ENCODE data around the gene ASB18.
"Not testable (repeated sequence)": the region's sequence is repeated elsewhere in the genome, so short reads cannot be mapped to it uniquely, and the experiment has no call there.

- TF ChIP-seq ZNF501 (CRISPR knock-in tag; IDR thresholded peaks at IDR 0.05); LCORL (IDR thresholded peaks at IDR 0.05); LCORL (CRISPR knock-in tag; IDR thresholded peaks at IDR 0.05); ZBTB33 (CRISPR knock-in tag; IDR thresholded peaks at IDR 0.05); ZBTB34 (CRISPR knock-in tag; IDR thresholded peaks at IDR 0.05); CTCF (CRISPR knock-in tag; IDR thresholded peaks at IDR 0.05); JUN (CRISPR knock-in tag; IDR thresholded peaks at IDR 0.05); SP1 (IDR thresholded peaks at IDR 0.05); SP1 (CRISPR knock-in tag; IDR thresholded peaks at IDR 0.05): not testable (repeated sequence)
Measured at GRCh38 chr2:236269876-236270275, 5.7 kb upstream of the ASB18 start.
